Gastroesophageal sphincter (tissue), 4 donors: ENCODE measurements around the gene ITGB2. TPM values are rescaled to one million over a fixed set of nuclear protein-coding genes. Genes with fewer than 3 reads are reported as not detected.

Experiments
- ATAC-seq: fragments of 150-250 bp; one replicate; pipeline ENCODE4 v1.9.1; 2016; ENCODE audit warnings: mild to moderate bottlenecking, moderate library complexity
- H3K27ac ChIP-seq, 4 donors: fragments of 200-600 bp; sonication (generic) in 3 of 4; 1 replicate in 3 of 4; 2 replicates in 1 of 4; pipeline ENCODE4 v1.5.1; 2016 to 2019
- H3K27me3 ChIP-seq: fragments of 200-600 bp; sonication (generic); one replicate; pipeline ENCODE4 v1.5.1; 2019
- H3K36me3 ChIP-seq, 2 donors: fragments of 200-600 bp; sonication (generic); one replicate each; pipeline ENCODE4 v1.5.1; 2019; ENCODE audit warnings: control low read depth in 1 of 2
- H3K4me1 ChIP-seq, 3 donors: fragments of 200-600 bp; sonication (generic); 1 replicate in 2 of 3; 2 replicates in 1 of 3; pipeline ENCODE4 v1.5.1; 2016 to 2019; ENCODE audit warnings: control low read depth in 2 of 3
- H3K4me3 ChIP-seq, 2 donors: fragments of 200-600 bp; sonication (generic); one replicate each; pipeline ENCODE4 v1.5.1; 2019; ENCODE audit warnings: mild to moderate bottlenecking in 1 of 2, moderate library complexity in 1 of 2
- H3K9me3 ChIP-seq, 3 donors: fragments of 200-600 bp; sonication (generic); one replicate each; pipeline ENCODE4 v1.5.1; 2017 to 2019; ENCODE audit warnings: control low read depth in 2 of 3
- EP300 ChIP-seq: sonication (generic); formaldehyde crosslinking; IDR thresholded peaks from one replicate; pipeline ENCODE4 v1.6.1; 2017; ENCODE audit warnings: antibody characterized with exemption, mild to moderate bottlenecking
- POLR2A ChIP-seq, 2 donors: fragments of 450-650 bp; IDR thresholded peaks; one replicate each; pipeline ENCODE4 v1.6.1; 2017; ENCODE audit warnings: antibody characterized with exemption in 2 of 2, mild to moderate bottlenecking in 2 of 2, moderate library complexity in 1 of 2
- POLR2AphosphoS5 ChIP-seq: sonication (generic); formaldehyde crosslinking; IDR thresholded peaks from one replicate; pipeline ENCODE4 v1.6.1; 2017; ENCODE audit warnings: antibody characterized with exemption
- WGBS, 2 donors: methylation state at CpG; one replicate each; pipeline ENCODE4 v1.1.5; 2018; ENCODE audit warnings: low coverage in 1 of 2; 5-methylcytosine and 5-hydroxymethylcytosine counted together
- total RNA-seq, 4 donors: library from RNA; depleted of rRNA; stranded (reverse); fragments of >200 nt; gene quantifications; one replicate each; pipeline ENCODE4 v1.1.0, GENCODE V29; 2016
- TF ChIP-seq, protein P1 (sequence below), 4 experiments: fragments of 200-600 bp in 2 of 4; fragments of 450-650 bp in 2 of 4; sonication (generic) in 1 of 4; IDR thresholded peaks; one replicate each; pipeline ENCODE4 v1.5.1; 2017 to 2019; ENCODE audit warnings: antibody characterized with exemption in 4 of 4, mild to moderate bottlenecking in 2 of 4, moderate library complexity in 2 of 4

ITGB2 gene
- total RNA-seq, 4 donors from 2014 or later = 10.4 to 112 (median 41.4) TPM

GRCh38 chr21:44912158-44912473 lies 8.6 kb downstream of the ITGB2 start:
- no peak for ATAC-seq

GRCh38 chr21:44911384-44912157 lies 9.1 kb downstream of the ITGB2 start:
- Histone ChIP-seq H3K27ac (peak overlapping the region in 3 of 4 donors; percentile 41 to 85 (median 44)), H3K27me3 (no peaks in the 10 kb centered on the region), H3K4me1 (peaks cover 0 to 58% (median 10%) of the 10 kb centered on the region in 3 donors), H3K4me3 (no peak overlapping the region), H3K36me3 (no peaks in the 10 kb centered on the region), H3K9me3 (no peaks in the 10 kb centered on the region)
- peak; percentile 88 for ATAC-seq
- TF ChIP-seq POLR2A (IDR thresholded peaks at IDR 0.05) = no peak
- no peak for TF ChIP-seq EP300
- TF ChIP-seq, protein P1, sequence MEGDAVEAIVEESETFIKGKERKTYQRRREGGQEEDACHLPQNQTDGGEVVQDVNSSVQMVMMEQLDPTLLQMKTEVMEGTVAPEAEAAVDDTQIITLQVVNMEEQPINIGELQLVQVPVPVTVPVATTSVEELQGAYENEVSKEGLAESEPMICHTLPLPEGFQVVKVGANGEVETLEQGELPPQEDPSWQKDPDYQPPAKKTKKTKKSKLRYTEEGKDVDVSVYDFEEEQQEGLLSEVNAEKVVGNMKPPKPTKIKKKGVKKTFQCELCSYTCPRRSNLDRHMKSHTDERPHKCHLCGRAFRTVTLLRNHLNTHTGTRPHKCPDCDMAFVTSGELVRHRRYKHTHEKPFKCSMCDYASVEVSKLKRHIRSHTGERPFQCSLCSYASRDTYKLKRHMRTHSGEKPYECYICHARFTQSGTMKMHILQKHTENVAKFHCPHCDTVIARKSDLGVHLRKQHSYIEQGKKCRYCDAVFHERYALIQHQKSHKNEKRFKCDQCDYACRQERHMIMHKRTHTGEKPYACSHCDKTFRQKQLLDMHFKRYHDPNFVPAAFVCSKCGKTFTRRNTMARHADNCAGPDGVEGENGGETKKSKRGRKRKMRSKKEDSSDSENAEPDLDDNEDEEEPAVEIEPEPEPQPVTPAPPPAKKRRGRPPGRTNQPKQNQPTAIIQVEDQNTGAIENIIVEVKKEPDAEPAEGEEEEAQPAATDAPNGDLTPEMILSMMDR (IDR thresholded peaks at IDR 0.05) = peak in 3 of 4 experiments; percentile 12 to 67 (median 34)
- peak; percentile 37 for TF ChIP-seq POLR2AphosphoS5
- 30% methylated on average over 5 of the region's 19 CpGs; no CpG with 5 or more reads in 1 of the 2 donors for WGBS, 2 donors

More at GRCh38 chr21:44912158-44912473, 8.6 kb downstream of the ITGB2 start:
- H3K27ac ChIP-seq = peak overlapping the region in 3 of 4 donors; percentile 41 to 85 (median 44)
- TF ChIP-seq EP300 = no peak
- no peak for TF ChIP-seq POLR2AphosphoS5
- TF ChIP-seq POLR2A (IDR thresholded peaks at IDR 0.05) = no peak
- TF ChIP-seq, protein P1 (IDR thresholded peaks at IDR 0.05) = no peak
- no peak overlapping the region for H3K4me3 ChIP-seq
- H3K36me3 ChIP-seq = no peaks in the 10 kb centered on the region
- peaks cover 0 to 56% (median 10%) of the 10 kb centered on the region in 3 donors for H3K4me1 ChIP-seq
- WGBS, 2 donors = no CpG with 5 or more reads among the region's 8 CpGs
- no peaks in the 10 kb centered on the region for H3K27me3 ChIP-seq
- H3K9me3 ChIP-seq = no peaks in the 10 kb centered on the region

DNA sequence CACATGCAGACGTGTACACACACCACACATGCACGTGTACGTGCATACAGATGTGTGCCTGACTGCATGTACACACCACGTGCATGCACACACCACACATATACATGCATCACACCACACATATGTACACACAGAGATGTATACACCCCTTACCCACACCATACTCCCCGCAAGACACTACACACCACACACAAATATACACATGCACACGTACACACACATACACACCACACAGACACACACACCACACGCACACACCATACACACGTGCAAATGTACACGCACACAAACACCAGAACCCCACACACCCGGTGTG lies 9.7 kb downstream of the ITGB2 start:
- Histone ChIP-seq H3K27ac (peak overlapping the region in 1 of 4 donors; percentile 85), H3K4me1 (peaks cover 0 to 58% (median 10%) of the 10 kb centered on the region in 3 donors), H3K36me3 (no peaks in the 10 kb centered on the region), H3K9me3 (no peaks in the 10 kb centered on the region), H3K27me3 (no peaks in the 10 kb centered on the region), H3K4me3 (no peak overlapping the region)
- TF ChIP-seq POLR2AphosphoS5 = no peak
- WGBS, 2 donors = 58 to 73% methylated on average over 5 of the region's 10 CpGs
- no peak for ATAC-seq

- no peaks in the 10 kb centered on the region for H3K27me3 ChIP-seq
- H3K27ac ChIP-seq = peak overlapping the region in 1 of 4 donors; percentile 85
- H3K36me3 ChIP-seq = no peaks in the 10 kb centered on the region
- no peak overlapping the region for H3K4me3 ChIP-seq
- TF ChIP-seq POLR2A (IDR thresholded peaks at IDR 0.05) (no peak), EP300 (no peak), POLR2AphosphoS5 (no peak)
- TF ChIP-seq, protein P1 (IDR thresholded peaks at IDR 0.05) = no peak
- peaks cover 0 to 58% (median 10%) of the 10 kb centered on the region in 3 donors for H3K4me1 ChIP-seq
- H3K9me3 ChIP-seq = no peaks in the 10 kb centered on the region
- WGBS, 2 donors = no CpG with 5 or more reads among the region's 27 CpGs
- ATAC-seq = no peak
Measured at GRCh38 chr21:44910229-44911067, 10.3 kb downstream of the ITGB2 start.

DNA sequence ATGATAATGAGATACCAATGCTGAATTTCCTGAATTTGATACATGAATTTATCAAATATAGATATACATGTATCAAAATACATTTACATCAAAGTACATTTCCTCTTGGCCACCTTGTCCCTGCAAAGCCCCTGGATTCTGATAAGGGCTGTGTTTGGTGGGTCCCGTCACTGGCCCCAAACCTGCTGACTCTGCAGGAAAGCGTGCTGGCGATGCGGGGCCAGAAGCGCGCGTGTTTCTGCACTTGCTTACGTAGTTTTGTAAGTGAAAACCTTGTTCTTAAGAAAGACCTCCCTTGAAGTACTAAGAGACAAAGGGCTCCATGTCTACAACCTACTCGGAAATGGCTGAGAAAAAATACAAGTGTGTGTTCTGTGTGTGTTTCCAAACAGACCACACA lies 11.0 kb downstream of the ITGB2 start:
- H3K4me3 ChIP-seq = no peak overlapping the region

More for the DNA sequence above, 11.0 kb downstream of the ITGB2 start:
- Histone ChIP-seq H3K4me1 (peaks cover 0 to 58% (median 10%) of the 10 kb centered on the region in 3 donors), H3K27me3 (no peaks in the 10 kb centered on the region), H3K27ac (peak overlapping the region in 1 of 4 donors; percentile 85), H3K36me3 (no peaks in the 10 kb centered on the region), H3K9me3 (no peaks in the 10 kb centered on the region)
- ATAC-seq = no peak
- TF ChIP-seq POLR2AphosphoS5 (no peak), POLR2A (IDR thresholded peaks at IDR 0.05) (no peak), EP300 (no peak)
- TF ChIP-seq, protein P1 (IDR thresholded peaks at IDR 0.05) = no peak
- no CpG with 5 or more reads among the region's 9 CpGs for WGBS, 2 donors
